GM18909 (cell line): ENCODE data around the gene PSME3.
A peak's percentile ranks its signal among the peaks of the same experiment; 100 is the strongest.

Source experiments
- ATAC-seq: cut with Tn5 transposase; IDR thresholded peaks from one replicate; pipeline ENCODE4 v1.9.1; 2021; ENCODE audit warnings: mild to moderate bottlenecking; ENCODE audit not compliant: unreplicated experiment, poor library complexity

PSME3 gene

DNA sequence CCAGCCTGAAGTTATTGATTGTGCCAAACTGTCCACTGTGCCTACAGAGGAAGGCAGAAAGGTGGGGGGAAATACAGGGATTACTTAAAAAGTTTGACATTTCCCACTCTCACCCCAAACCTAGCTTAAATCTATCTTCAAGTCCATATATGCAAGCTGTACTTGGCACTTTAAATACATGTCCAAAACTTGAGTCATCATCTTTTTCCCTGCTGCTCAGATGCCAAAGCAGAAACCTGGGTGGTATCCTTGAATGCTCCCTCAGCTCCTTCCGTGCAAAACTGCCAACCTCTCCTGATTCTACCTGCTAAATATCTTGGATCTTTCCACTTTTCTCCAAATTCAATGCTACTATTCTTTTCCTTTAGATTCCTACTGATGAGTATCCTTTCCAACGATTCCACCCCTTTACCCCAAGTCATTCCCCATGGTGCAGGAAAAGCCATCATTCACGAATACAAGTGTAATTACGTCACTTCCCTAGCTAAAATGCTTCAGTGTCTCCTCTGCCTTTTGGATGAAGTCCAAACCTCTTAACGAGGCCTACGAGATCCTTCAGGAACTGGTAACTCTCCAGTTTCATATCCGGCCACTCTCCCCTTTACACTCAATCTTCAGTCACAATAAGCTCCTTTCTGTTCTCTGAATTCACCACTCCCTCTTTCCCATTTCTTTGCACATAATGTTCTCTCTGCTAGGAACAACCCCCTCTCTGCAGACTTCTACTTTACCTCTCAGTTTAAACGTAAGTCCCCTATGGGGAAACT is 18.4 kb upstream of the PSME3 start:
- no peak for ATAC-seq

- no peak for ATAC-seq
Observed at GRCh38 chr17:42817866-42818265, 15.3 kb upstream of the PSME3 start.

- ATAC-seq = no peak
Observed at GRCh38 chr17:42818379-42818778, 14.8 kb upstream of the PSME3 start.

DNA sequence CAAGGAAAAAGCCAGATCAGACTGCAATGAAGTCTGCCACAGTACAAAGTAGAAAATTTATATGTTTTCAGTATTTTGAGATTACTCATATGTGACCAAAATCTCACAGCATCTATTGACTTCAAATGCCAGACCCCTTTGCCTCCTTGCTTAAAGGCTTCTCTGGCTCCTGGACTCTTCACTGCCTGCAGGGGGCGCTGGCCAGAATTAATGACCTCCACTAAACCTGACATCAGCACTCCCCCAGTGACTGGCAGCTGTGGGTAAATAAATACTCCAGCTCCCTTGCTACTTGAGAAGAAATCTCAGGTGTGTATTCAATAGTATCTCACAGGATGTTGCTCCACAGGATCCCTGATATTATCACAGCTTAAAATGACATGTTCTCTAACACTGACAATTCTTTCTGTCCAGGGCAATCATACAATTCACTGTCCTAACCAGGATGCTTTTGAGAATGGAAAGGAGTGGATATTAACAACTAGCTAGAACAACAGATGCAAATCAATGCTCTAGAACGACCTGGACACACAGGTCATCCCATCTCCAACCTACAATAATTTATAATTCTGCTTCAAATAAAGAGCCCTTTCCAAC is 13.2 kb upstream of the PSME3 start:
- ATAC-seq = no peak

- ATAC-seq = no peak
Observed at GRCh38 chr17:42821176-42821575, 12.0 kb upstream of the PSME3 start.

DNA sequence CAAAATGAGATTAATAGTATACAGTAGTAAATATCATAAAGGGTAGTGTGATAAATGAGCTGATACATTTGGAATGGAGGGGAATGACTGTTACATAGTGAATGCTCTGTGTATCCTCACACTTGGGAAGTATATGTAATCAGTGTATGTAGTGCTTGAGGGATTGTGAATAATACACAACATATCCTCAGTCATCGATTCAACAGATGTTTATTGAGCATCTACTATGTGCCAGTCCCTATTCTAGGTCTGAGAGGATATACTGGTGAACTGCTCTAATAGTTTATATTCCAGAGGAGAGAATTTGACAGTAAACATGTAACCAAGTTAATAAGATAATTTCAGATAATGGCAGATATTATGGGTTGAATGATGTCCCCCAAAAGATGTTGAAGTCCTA is 5.7 kb upstream of the PSME3 start:
- ATAC-seq = no peak

DNA sequence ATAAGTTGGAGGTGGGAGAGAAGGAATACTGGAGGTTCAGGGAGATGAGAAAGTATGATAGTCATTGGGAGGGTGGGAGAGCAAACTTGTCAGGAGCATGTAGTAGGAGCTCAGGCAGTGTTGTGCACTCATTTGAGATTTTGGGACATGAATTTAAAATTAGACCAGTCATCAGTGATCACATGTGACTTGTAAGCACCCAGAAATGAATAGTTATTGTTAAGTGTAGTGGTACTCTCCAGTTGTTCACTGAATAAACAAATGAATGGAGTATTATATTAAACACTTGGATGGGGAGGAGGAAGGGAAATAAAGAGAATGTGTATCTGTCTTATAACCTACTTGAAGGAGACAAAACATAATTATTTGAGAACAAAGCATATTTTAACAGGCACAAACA is 2.2 kb upstream of the PSME3 start:
- no peak for ATAC-seq

- ATAC-seq = no peak
Observed at GRCh38 chr17:42832213-42832933, 824 bp upstream of the PSME3 start.

- peak; percentile 26 for ATAC-seq
Observed at GRCh38 chr17:42833767-42834422, 698 bp downstream of the PSME3 start.

GRCh38 chr17:42835732-42836131 is 2.5 kb downstream of the PSME3 start:
- no peak for ATAC-seq

DNA sequence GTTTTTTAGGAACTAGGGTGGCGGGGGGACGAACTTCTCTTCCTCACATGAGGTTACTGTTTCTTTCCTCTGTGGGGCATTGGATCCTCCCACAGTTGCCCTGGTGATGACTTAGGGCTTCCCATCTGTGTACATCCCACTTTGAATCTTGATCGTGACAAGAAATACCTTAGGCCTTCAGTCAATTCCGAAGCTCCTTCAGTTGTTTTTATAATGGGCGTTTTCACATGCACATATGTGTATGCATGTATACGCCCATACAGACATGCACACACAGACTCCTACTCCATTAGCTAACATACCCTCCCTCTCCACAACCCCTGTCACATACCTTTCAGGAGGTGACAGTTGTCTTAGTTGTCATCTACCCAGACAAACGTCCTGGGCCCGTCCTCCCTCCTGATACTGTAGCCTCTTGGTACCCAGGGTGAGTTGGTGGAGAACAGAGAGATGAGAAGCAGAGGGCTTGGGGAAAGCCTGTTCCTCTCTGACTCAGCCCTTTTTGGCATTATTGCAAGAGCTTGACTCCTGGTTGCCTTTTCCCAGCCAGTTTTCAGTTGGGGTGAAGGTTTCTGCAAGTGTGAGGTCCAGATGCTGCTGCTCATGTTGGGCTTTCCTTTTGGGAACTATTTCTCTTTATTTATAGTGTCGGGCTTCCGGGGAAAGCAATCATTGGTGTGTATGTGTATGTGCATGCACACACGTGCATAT is 8.9 kb downstream of the PSME3 start:
- no peak for ATAC-seq

GRCh38 chr17:42843358-42843934 is 10.2 kb downstream of the PSME3 start:
- ATAC-seq = no peak

DNA sequence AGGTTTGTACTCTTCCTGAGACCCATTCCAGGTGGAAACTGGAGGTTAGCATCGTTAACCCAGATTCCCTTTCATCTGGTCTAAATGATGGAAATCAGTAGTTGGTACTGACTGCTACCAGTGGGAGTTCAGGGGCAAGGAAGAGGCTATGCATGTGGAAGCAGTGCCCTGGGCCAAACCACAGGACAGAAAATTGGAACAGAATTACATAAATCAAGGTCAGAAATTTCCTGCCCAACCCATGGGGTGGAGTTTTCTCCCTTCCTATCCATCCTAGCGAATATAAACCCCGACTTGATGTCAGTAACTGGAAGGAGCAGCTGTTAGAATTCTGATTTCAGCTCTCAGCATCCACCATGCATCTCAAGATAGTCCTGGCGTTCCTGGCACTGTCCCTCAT is 11.1 kb downstream of the PSME3 start, which contains the start of gene AOC2:
Gene AOC2 (plus strand): TSS at position 310 of the 400 bp plus-strand sequence. CDS start 47 bp downstream, at position 357.
- ATAC-seq = no peak

GRCh38 chr17:42844761-42845555 is 11.8 kb downstream of the PSME3 start:
- ATAC-seq = no peak

DNA sequence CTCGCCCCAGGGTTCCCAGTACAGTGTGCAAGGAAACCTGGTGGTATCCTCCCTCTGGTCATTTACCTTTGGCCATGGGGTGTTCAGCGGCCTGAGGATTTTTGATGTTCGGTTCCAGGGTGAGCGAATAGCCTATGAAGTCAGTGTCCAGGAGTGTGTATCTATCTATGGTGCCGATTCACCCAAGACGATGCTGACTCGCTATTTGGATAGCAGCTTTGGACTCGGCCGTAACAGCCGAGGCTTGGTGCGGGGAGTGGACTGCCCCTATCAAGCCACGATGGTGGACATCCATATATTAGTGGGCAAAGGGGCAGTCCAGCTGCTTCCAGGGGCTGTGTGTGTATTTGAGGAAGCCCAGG is 12.3 kb downstream of the PSME3 start:
- no peak for ATAC-seq

DNA sequence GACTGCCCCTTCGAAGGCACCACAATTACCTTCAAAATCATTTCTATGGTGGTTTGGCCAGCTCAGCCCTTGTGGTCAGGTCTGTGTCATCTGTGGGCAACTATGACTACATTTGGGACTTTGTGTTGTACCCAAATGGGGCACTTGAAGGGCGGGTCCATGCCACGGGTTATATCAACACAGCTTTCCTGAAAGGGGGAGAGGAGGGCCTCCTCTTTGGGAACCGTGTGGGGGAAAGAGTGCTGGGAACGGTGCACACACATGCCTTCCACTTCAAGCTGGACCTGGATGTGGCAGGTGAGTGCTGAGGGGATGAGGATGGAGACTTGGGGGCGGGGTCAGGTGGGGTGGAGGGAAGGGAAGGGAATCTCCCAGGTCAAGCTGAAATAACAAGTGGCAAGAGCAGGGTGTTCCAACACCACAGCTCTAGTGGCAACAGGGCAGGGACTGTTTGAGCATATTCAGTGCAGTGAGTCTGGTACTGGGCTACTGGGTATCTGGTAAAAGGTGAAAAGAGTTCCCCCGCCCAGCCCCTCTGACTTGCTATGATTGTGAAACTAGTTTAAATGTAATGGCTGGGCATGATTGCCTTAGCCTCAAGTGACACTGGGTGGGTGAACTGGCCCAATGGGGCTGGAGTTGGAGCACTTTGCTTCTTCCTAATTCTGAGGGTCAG is 12.9 kb downstream of the PSME3 start:
- no peak for ATAC-seq

GRCh38 chr17:42846594-42847280 is 13.5 kb downstream of the PSME3 start:
- ATAC-seq = no peak

DNA sequence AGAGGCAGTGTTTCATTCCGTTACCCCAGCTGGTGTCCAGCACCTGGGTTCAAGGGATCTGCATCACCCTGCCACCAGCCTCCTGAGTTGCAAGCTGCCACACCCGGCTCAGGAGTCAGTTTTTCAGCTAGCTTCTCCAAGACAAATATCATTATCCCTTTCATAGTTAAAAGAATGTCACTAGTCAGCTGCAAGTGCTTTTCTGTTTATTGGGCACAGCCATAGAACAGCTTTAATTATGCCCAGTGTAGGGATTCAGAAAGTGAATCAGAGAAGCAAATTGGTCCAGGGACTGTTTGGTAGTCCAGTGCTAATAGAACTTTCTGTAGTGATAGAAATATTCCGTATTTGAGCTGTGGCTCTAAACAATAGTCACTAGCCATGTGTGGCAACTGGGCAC is 14.9 kb downstream of the PSME3 start:
- no peak for ATAC-seq
